PC-9 (cell line): ENCODE data around the gene KCNK3. TPM values are rescaled to one million over a fixed set of nuclear protein-coding genes. Genes with fewer than 3 reads are reported as not detected.

Source experiments
- BruUV-seq: library from RNA; stranded (reverse); fragments of 400-500 nt; replicated peaks from 2 replicates; lab custom pipeline; 2021; lab: Mats Ljungman, UMichigan
- CTCF ChIA-PET: fragments of 300-600 bp; sonication (Branson Sonifier 250); formaldehyde crosslinking; loops from one replicate; lab custom pipeline; 2022; ENCODE audit warnings: antibody characterized with exemption; lab: Charles Lee
- POLR2A ChIA-PET: fragments of 300-600 bp; sonication (Branson Sonifier 250); formaldehyde crosslinking; loops from one replicate; lab custom pipeline; 2022; ENCODE audit warnings: antibody characterized with exemption; ENCODE audit not compliant: unreplicated experiment; lab: Charles Lee
- DNase-seq, 2 experiments: peaks; one replicate each; pipeline versions ENCODE4 v3.0.0 to v3.0.0-alpha.2; 2015 to 2022; ENCODE audit warnings: mixed read lengths in 1 of 2
- H2AFZ ChIP-seq: fragments of 200-600 bp; sonication (generic); 2 replicates; pipeline ENCODE4 v1.8.1; 2017; ENCODE audit warnings: antibody characterized with exemption
- H3F3A ChIP-seq: fragments of 200-600 bp; sonication (generic); 2 replicates; pipeline ENCODE4 v1.8.1; 2017; ENCODE audit warnings: antibody characterized with exemption, mild to moderate bottlenecking, low read depth; ENCODE audit not compliant: insufficient read depth
- H3K27ac ChIP-seq: fragments of 200-600 bp; sonication (generic); 2 replicates; pipeline ENCODE4 v1.6.1; 2016; ENCODE audit warnings: mixed run types
- H3K27me3 ChIP-seq: fragments of 200-600 bp; sonication (generic); 2 replicates; pipeline ENCODE4 v1.6.1; 2016; ENCODE audit warnings: low read depth, mixed run types; ENCODE audit not compliant: insufficient read depth
- H3K36me3 ChIP-seq: fragments of 200-600 bp; sonication (generic); 2 replicates; pipeline ENCODE4 v1.6.1; 2016; ENCODE audit warnings: low read depth, mixed run types
- H3K4me1 ChIP-seq: fragments of 200-600 bp; sonication (generic); replicated peaks from 2 replicates; pipeline ENCODE4 v1.6.1; 2016; ENCODE audit warnings: mixed run types; ENCODE audit not compliant: insufficient read depth
- H3K4me2 ChIP-seq: fragments of 200-600 bp; sonication (generic); 2 replicates; pipeline ENCODE4 v1.6.1; 2017; ENCODE audit warnings: mixed run types
- H3K4me3 ChIP-seq: fragments of 200-600 bp; sonication (generic); 2 replicates; pipeline ENCODE4 v1.6.1; 2016; ENCODE audit warnings: mixed run types
- H3K79me2 ChIP-seq: fragments of 200-600 bp; sonication (generic); 2 replicates; pipeline ENCODE4 v1.6.1; 2017; ENCODE audit warnings: low read depth, mixed run types
- H3K9me2 ChIP-seq: fragments of 200-600 bp; sonication (generic); 2 replicates; pipeline ENCODE4 v1.8.1; 2017; ENCODE audit warnings: mild to moderate bottlenecking; ENCODE audit not compliant: insufficient read depth
- H3K9me3 ChIP-seq: fragments of 200-600 bp; sonication (generic); 2 replicates; pipeline ENCODE4 v1.8.1; 2016; ENCODE audit warnings: low read depth; ENCODE audit not compliant: insufficient read depth
- H4K20me1 ChIP-seq: fragments of 200-600 bp; sonication (generic); 2 replicates; pipeline ENCODE4 v1.8.1; 2017; ENCODE audit not compliant: insufficient read depth
- EZH2 ChIP-seq: fragments of 200-600 bp; sonication (generic); IDR thresholded peaks from 2 replicates; pipeline ENCODE4 v1.8.0; 2017; ENCODE audit warnings: antibody characterized with exemption, low read depth
- intact Hi-C: fragments of 100-400 bp; cut with micrococcal nuclease; formaldehyde crosslinking; loops from one replicate; pipeline ENCODE4 v1.10.0; 2022; ENCODE audit not compliant: unreplicated experiment
- total RNA-seq: library from RNA; stranded (reverse); gene quantifications from 2 replicates; pipeline ENCODE4 v1.2.3, GENCODE V29; 2021
- TF ChIP-seq, protein P1 (sequence below): fragments of 200-600 bp; sonication (generic); conservative IDR thresholded peaks from 2 replicates; pipeline ENCODE4 v1.6.1; 2017; ENCODE audit warnings: mixed run types, antibody characterized with exemption, mild to moderate bottlenecking, moderate library complexity

The KCNK3 gene
- total RNA-seq, 1 experiment from 2014 or later: not detected

DNA sequence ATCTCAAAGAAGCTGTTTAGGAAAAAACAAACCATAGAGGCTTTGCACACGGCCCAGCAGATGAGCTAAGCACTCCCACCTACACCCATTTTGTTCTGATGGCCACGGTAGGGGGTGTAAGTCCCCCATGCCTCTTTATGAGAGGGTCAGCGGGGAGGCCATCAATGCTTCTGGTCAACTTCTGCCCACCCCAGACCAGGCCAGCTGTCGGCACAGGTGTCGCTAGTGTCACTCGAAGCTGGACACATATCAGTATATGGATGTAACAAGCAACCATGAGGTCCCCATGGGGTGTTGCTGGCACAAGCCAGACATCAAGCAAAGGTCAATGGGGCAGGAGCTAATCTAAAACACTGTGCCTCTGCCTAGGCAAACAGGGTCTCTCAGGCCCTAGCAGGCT lies 47.8 kb downstream of the KCNK3 start:
- H3K4me2 ChIP-seq: no peak overlapping the region
- TF ChIP-seq EZH2: no peak
- TF ChIP-seq, protein P1, sequence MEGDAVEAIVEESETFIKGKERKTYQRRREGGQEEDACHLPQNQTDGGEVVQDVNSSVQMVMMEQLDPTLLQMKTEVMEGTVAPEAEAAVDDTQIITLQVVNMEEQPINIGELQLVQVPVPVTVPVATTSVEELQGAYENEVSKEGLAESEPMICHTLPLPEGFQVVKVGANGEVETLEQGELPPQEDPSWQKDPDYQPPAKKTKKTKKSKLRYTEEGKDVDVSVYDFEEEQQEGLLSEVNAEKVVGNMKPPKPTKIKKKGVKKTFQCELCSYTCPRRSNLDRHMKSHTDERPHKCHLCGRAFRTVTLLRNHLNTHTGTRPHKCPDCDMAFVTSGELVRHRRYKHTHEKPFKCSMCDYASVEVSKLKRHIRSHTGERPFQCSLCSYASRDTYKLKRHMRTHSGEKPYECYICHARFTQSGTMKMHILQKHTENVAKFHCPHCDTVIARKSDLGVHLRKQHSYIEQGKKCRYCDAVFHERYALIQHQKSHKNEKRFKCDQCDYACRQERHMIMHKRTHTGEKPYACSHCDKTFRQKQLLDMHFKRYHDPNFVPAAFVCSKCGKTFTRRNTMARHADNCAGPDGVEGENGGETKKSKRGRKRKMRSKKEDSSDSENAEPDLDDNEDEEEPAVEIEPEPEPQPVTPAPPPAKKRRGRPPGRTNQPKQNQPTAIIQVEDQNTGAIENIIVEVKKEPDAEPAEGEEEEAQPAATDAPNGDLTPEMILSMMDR: no peak
- no peaks in the 10 kb centered on the region for H3K9me3 ChIP-seq
- H3K9me2 ChIP-seq: no peaks in the 10 kb centered on the region
- CTCF ChIA-PET: interaction anchor here (0.5 kb wide), 1 partner anchor 115 kb away, joined by 10 read pairs; no protein-coding TSS in a partner anchor
- H3K4me3 ChIP-seq: no peak overlapping the region
- intact Hi-C loops: loop anchor here (10.0 kb wide), 1 partner anchor 506 kb away; no protein-coding TSS in a partner anchor
- H3K27me3 ChIP-seq: no peaks in the 10 kb centered on the region
- POLR2A ChIA-PET: no interaction called here
- H3K27ac ChIP-seq: no peak overlapping the region
- no peaks in the 10 kb centered on the region for H4K20me1 ChIP-seq
- peaks cover 3% of the 10 kb centered on the region; the same call in 1 of the 2 replicates for H3F3A ChIP-seq
- no peaks in the 10 kb centered on the region; the same call in 1 of the 2 replicates for H3K4me1 ChIP-seq
- no peak for DNase-seq
- no peaks in the 10 kb centered on the region for H3K79me2 ChIP-seq
- no TSS peak for BruUV-seq
- H3K36me3 ChIP-seq: no peaks in the 10 kb centered on the region
- no peak overlapping the region for H2AFZ ChIP-seq

DNA sequence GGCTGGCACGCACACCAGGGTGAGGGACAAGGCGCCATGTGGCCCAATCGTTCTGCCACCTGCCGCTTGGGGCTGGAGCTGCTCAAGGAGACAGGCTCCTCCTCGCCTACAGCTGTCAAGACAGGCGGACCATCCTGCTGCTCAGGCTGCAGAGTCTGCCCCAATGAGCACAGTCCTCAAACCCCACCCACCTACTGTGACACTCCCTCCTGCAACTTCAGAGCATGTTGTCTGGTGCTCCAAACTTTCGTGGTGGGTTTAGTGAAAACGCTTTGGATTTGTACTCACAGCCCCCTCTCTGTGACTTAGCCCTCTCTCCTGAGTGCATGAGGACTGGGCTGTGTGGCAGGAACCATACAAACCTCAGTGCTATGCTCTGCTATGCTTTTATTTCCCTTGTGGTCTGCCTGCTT lies 48.4 kb downstream of the KCNK3 start:
- no peaks in the 10 kb centered on the region for H3K4me1 ChIP-seq
- CTCF ChIA-PET: no interaction called here
- BruUV-seq: no TSS peak

DNA sequence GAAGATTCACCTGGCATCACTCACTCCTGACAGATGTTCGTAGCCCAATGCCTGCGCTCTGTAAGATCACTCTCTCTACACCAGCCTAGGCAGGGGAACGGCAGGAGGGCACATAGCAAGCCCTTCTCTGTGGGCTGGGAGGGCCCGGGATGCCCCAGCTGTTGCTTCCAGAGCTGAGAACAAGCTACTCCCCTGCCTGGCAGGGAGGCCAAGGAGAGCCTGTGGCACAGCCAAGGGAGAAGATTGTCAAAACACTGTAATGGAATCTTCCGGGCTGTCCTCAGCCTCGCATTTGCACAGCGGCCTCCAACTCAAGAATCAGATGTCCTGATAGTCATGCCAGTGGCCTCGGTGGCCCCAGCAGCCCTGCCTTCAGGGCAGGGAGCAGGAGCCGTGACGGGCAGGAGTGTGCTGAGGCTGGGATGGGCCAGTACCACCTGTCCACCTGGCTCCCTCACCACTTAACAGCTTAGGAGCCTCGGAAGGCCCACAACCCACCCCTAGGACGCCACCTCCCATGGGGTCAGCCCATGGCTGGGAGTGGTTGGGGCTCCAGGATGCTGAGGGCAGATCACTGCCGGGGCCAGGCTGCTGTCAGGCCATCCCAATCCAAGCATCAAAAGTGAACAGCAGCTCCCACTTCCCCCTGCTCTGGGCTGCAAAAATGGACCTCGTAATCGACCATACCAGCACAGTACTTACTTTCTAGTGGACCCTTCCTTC lies 49.7 kb downstream of the KCNK3 start:
- no TSS peak for BruUV-seq
- no peaks in the 10 kb centered on the region for H3K79me2 ChIP-seq
- no peak for DNase-seq
- no peaks in the 10 kb centered on the region for H3K9me3 ChIP-seq
- intact Hi-C loops: loop anchor here (10.0 kb wide), 1 partner anchor 507 kb away; no protein-coding TSS in a partner anchor
- H3K27me3 ChIP-seq: no peaks in the 10 kb centered on the region
- no peak overlapping the region for H3K4me3 ChIP-seq
- ChIA-PET POLR2A (no interaction called here), CTCF (interaction anchor here (0.6 kb wide), 2 partner anchors 144 to 146 kb away, joined by 3 to 5 read pairs; no protein-coding TSS in a partner anchor)
- TF ChIP-seq, protein P1: no peak
- TF ChIP-seq EZH2: no peak
- no peaks in the 10 kb centered on the region for H3K36me3 ChIP-seq
- no peaks in the 10 kb centered on the region for H3K9me2 ChIP-seq
- H4K20me1 ChIP-seq: no peaks in the 10 kb centered on the region
- no peak overlapping the region for H3K27ac ChIP-seq
- H3K4me1 ChIP-seq: no peaks in the 10 kb centered on the region
- H2AFZ ChIP-seq: no peak overlapping the region
- H3K4me2 ChIP-seq: no peak overlapping the region
- no peaks in the 10 kb centered on the region for H3F3A ChIP-seq

More for the DNA sequence above, 48.4 kb downstream of the KCNK3 start:
- H3K36me3 ChIP-seq: no peaks in the 10 kb centered on the region
- no peak overlapping the region for H3K27ac ChIP-seq
- DNase-seq: no peak
- H3K4me3 ChIP-seq: no peak overlapping the region
- TF ChIP-seq EZH2: no peak
- no peaks in the 10 kb centered on the region for H3K9me3 ChIP-seq
- intact Hi-C loops: loop anchor here (10.0 kb wide), 1 partner anchor 506 kb away; no protein-coding TSS in a partner anchor
- no peaks in the 10 kb centered on the region for H3K79me2 ChIP-seq
- H2AFZ ChIP-seq: no peak overlapping the region
- POLR2A ChIA-PET: no interaction called here
- no peaks in the 10 kb centered on the region for H3K27me3 ChIP-seq
- no peaks in the 10 kb centered on the region for H4K20me1 ChIP-seq
- H3F3A ChIP-seq: peaks cover 3% of the 10 kb centered on the region; the same call in 1 of the 2 replicates
- no peaks in the 10 kb centered on the region for H3K9me2 ChIP-seq
- H3K4me2 ChIP-seq: no peak overlapping the region
